Measurements from ENCODE around the gene CFAP74. TPM values are rescaled to one million over a fixed set of nuclear protein-coding genes. Genes with fewer than 3 reads are reported as not detected.
A peak's percentile ranks its signal among the peaks of the same experiment; 100 is the strongest.

CFAP74 gene
- total RNA-seq, 1 experiment from 2014 or later = not detected

GRCh38 chr1:1877865-1878436 lies 125.6 kb downstream of the CFAP74 start:
- ATAC-seq = no peak
- H4K20me1 ChIP-seq (ENCODE audit: low read length) = peaks cover 85% of the 10 kb centered on the region

DNA sequence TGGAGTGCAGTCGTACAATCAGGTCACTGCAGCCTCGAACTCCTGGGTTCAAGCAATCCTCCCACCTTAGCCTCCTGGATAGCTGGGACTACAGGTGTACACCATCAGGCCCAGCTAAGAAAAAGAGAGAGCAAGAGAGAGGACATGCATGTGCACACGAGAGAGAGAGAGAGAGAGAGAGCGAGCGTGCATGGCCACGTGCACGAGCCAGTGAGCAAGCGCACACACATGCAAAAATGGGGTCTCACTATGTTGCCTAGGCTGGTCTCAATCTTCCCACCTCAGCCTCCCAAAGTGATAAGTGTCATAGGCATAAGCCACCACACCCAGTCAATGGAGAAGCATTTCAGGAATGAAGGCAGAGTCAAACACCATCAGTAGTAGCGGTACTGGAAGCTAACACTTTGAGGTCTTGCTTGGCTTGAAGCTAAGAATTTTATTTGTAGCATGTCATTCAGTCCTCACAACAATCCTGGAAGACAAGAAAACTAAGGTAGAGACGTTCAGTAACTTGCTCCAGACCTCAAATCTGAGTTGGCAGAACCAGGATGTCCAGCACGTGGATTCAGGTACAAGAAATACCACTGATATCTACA lies 127.2 kb downstream of the CFAP74 start:
- no peaks in the 10 kb centered on the region for H3K4me1 ChIP-seq (ENCODE audit: insufficient read depth, low read length)
- POLR2A ChIA-PET (ENCODE audit: unreplicated experiment) = no interaction called here

More at GRCh38 chr1:1877865-1878436, 125.6 kb downstream of the CFAP74 start:
- H3K9ac ChIP-seq (ENCODE audit: low read length) = no peak overlapping the region
- H3K79me2 ChIP-seq (ENCODE audit: low read length) = peaks cover 100% of the 10 kb centered on the region
- no peak for DNase-seq
- intact Hi-C loops (cut with micrococcal nuclease) = no loop called here
- TF ChIP-seq EZH2 (IDR thresholded peaks at IDR 0.05; ENCODE audit: low read length, unreplicated experiment) (no peak), EZH2phosphoT487 (IDR thresholded peaks at IDR 0.05; ENCODE audit: borderline replicate concordance, low read length) (no peak)
- TF ChIP-seq, protein P1, sequence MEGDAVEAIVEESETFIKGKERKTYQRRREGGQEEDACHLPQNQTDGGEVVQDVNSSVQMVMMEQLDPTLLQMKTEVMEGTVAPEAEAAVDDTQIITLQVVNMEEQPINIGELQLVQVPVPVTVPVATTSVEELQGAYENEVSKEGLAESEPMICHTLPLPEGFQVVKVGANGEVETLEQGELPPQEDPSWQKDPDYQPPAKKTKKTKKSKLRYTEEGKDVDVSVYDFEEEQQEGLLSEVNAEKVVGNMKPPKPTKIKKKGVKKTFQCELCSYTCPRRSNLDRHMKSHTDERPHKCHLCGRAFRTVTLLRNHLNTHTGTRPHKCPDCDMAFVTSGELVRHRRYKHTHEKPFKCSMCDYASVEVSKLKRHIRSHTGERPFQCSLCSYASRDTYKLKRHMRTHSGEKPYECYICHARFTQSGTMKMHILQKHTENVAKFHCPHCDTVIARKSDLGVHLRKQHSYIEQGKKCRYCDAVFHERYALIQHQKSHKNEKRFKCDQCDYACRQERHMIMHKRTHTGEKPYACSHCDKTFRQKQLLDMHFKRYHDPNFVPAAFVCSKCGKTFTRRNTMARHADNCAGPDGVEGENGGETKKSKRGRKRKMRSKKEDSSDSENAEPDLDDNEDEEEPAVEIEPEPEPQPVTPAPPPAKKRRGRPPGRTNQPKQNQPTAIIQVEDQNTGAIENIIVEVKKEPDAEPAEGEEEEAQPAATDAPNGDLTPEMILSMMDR (conservative IDR thresholded peaks at IDR 0.05; ENCODE audit: low read depth, low read length) = no peak
- H3K9me2 ChIP-seq (replicated peaks; ENCODE audit: low read length) = no peaks in the 10 kb centered on the region
- ChIA-PET CTCF (no interaction called here), POLR2A (ENCODE audit: unreplicated experiment) (interaction anchor here (0.6 kb wide), 1 partner anchor 310 kb away, joined by 6 read pairs; no protein-coding TSS in a partner anchor)
- H3F3A ChIP-seq (ENCODE audit: low read length, unreplicated experiment) = no peaks in the 10 kb centered on the region
- peaks cover 56% of the 10 kb centered on the region for H3K36me3 ChIP-seq (ENCODE audit: low read depth, low read length)
- TSS peak; percentile 2 for BruUV-seq (replicated peaks)
- H3K9me3 ChIP-seq (ENCODE audit: low read length) = no peaks in the 10 kb centered on the region
- no peak overlapping the region for H2AFZ ChIP-seq (ENCODE audit: low read length)
- H3K4me2 ChIP-seq (ENCODE audit: low read length) = no peak overlapping the region
- H3K4me1 ChIP-seq (ENCODE audit: insufficient read depth, low read length) = no peaks in the 10 kb centered on the region
- H3K27ac ChIP-seq (ENCODE audit: low read length) = no peak overlapping the region
- no peak overlapping the region for H3K4me3 ChIP-seq (ENCODE audit: low read length)
- H3K27me3 ChIP-seq (ENCODE audit: low read length) = no peaks in the 10 kb centered on the region

More for the DNA sequence above, 127.2 kb downstream of the CFAP74 start:
- Histone ChIP-seq H4K20me1 (ENCODE audit: low read length) (peaks cover 85% of the 10 kb centered on the region), H3K27me3 (ENCODE audit: low read length) (no peaks in the 10 kb centered on the region), H3K9ac (ENCODE audit: low read length) (no peak overlapping the region), H2AFZ (ENCODE audit: low read length) (no peak overlapping the region), H3K79me2 (ENCODE audit: low read length) (peaks cover 100% of the 10 kb centered on the region), H3K36me3 (ENCODE audit: low read depth, low read length) (peaks cover 63% of the 10 kb centered on the region), H3K9me3 (ENCODE audit: low read length) (no peaks in the 10 kb centered on the region), H3F3A (ENCODE audit: low read length, unreplicated experiment) (no peaks in the 10 kb centered on the region), H3K27ac (ENCODE audit: low read length) (no peak overlapping the region), H3K4me2 (ENCODE audit: low read length) (no peak overlapping the region), H3K4me3 (ENCODE audit: low read length) (no peak overlapping the region), H3K9me2 (replicated peaks; ENCODE audit: low read length) (no peaks in the 10 kb centered on the region)
- intact Hi-C loops (cut with micrococcal nuclease) = no loop called here
- DNase-seq = no peak
- no peak for ATAC-seq
- no TSS peak for BruUV-seq (replicated peaks)
- CTCF ChIA-PET = no interaction called here
- TF ChIP-seq EZH2 (IDR thresholded peaks at IDR 0.05; ENCODE audit: low read length, unreplicated experiment) (no peak), EZH2phosphoT487 (IDR thresholded peaks at IDR 0.05; ENCODE audit: borderline replicate concordance, low read length) (no peak)
- TF ChIP-seq, protein P1 (conservative IDR thresholded peaks at IDR 0.05; ENCODE audit: low read depth, low read length) = no peak

Measured in PC-3 (cell line).